ENCODE results near the gene IL12RB2. TPM values are rescaled to one million over a fixed set of nuclear protein-coding genes. Genes with fewer than 3 reads are reported as not detected.
A peak's percentile ranks its signal among the peaks of the same experiment; 100 is the strongest.

Gene IL12RB2
- total and polyA plus RNA-seq, 2 of the 13 experiments (the other 11 are each of a cell fraction or from before 2014, with no cell fraction given), result not detected

DNA sequence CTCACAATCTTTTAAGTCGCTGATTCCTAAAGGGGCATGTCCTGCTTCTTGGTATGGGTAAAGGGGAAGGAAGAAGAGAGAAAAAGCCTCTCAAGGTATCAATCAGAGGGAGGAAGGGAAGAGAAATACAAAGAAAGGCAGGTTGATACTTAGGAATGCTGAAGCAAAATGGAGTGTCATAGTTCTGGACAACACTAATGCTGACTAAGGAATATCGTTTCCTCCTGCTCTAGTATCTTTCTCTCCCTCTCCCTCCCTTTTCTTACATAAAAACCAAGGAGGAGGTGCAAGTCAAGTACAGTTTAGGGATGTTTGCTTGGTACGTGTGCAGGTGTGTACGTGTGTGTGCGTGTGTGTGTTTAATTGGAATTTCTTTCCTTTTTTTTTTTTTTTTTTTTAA, 44.9 kb upstream of the IL12RB2 start:
- CTCF ChIA-PET (ENCODE audit: low intra/inter-chr PET ratio, low total read pairs), result no interaction called here

DNA sequence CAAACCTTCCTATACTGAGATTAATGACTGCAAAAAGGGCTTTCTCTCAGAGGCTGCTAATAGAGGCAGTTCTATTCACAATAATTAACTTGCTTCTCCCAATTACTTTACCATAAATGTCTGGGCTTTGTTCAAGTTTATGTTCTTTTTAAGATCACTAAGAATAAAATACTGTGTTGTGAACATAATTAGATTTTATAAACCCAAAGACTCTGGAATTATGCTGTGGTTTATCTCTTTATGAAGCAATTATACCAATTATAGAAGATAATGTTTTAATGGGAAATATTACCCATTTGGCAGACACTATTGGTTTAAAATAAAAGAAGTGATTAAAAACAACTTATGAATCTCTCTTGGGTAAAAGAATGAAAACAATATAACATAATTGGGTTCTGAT, 43.5 kb upstream of the IL12RB2 start:
- no TSS peak for BruUV-seq (replicated peaks)
- TF ChIP-seq RAD21 (CRISPR knock-in tag; IDR thresholded peaks at IDR 0.05), result no peak
- TF ChIP-seq ZBTB25 (CRISPR knock-in tag; IDR thresholded peaks at IDR 0.05), result no peak
- no peak for TF ChIP-seq ZNF205 (CRISPR knock-in tag; IDR thresholded peaks at IDR 0.05)
- no peak for TF ChIP-seq CBX5 (CRISPR knock-in tag; IDR thresholded peaks at IDR 0.05; ENCODE audit: borderline replicate concordance)
- no peak for TF ChIP-seq ETV6 (CRISPR knock-in tag; conservative IDR thresholded peaks at IDR 0.05)
- no peak for TF ChIP-seq ZNF234 (CRISPR knock-in tag; conservative IDR thresholded peaks at IDR 0.05)
- TF ChIP-seq CSRNP2 (CRISPR knock-in tag; conservative IDR thresholded peaks at IDR 0.05; ENCODE audit: low read depth), result no peak
- no peak for TF ChIP-seq NFE2L2 (IDR thresholded peaks at IDR 0.05; ENCODE audit: low read length)
- no peak for TF ChIP-seq GLI4 (CRISPR knock-in tag; IDR thresholded peaks at IDR 0.05; ENCODE audit: borderline replicate concordance)
- TF ChIP-seq ARNT2 (CRISPR knock-in tag; IDR thresholded peaks at IDR 0.05; ENCODE audit: low read depth), result no peak
- TF ChIP-seq MAX (IDR thresholded peaks at IDR 0.05), result no peak
- no peak for TF ChIP-seq SMAD3 (CRISPR knock-in tag; IDR thresholded peaks at IDR 0.05)
- TF ChIP-seq ZNF230 (CRISPR knock-in tag; IDR thresholded peaks at IDR 0.05), result no peak
- no peak for TF ChIP-seq SNAPC2 (CRISPR knock-in tag; IDR thresholded peaks at IDR 0.05)
- no peak for TF ChIP-seq TGIF2 (CRISPR knock-in tag; IDR thresholded peaks at IDR 0.05)
- TF ChIP-seq, protein P1, sequence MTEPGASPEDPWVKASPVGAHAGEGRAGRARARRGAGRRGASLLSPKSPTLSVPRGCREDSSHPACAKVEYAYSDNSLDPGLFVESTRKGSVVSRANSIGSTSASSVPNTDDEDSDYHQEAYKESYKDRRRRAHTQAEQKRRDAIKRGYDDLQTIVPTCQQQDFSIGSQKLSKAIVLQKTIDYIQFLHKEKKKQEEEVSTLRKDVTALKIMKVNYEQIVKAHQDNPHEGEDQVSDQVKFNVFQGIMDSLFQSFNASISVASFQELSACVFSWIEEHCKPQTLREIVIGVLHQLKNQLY (CRISPR knock-in tag; IDR thresholded peaks at IDR 0.05), result no peak
- Histone ChIP-seq H4K20me1 (ENCODE audit: insufficient read depth, low read length) (no peaks in the 10 kb centered on the region), H3K4me2 (ENCODE audit: low read depth, low read length) (no peak overlapping the region), H3K4me3 (replicated peaks in 1 of 3; ENCODE audit: insufficient read depth in 1 of 3, low read depth in 2 of 3, low read length in 3 of 3) (no peak overlapping the region), H3K27me3 (ENCODE audit: control insufficient read depth in 1 of 2, insufficient read depth in 2 of 2, low read length in 2 of 2) (no peaks in the 10 kb centered on the region), H2AFZ (ENCODE audit: low read length) (no peak overlapping the region), H3K79me2 (ENCODE audit: insufficient read depth, low read length) (no peaks in the 10 kb centered on the region), H3K9ac (ENCODE audit: insufficient read depth, low read depth, low read length) (no peak overlapping the region), H3K27ac (ENCODE audit: extremely low read length, insufficient read depth, low read length) (no peak overlapping the region), H3K9me3 (ENCODE audit: low read length) (no peaks in the 10 kb centered on the region), H3K4me1 (ENCODE audit: insufficient read depth, low read length) (no peaks in the 10 kb centered on the region), H3K36me3 (replicated peaks in 1 of 2; ENCODE audit: control insufficient read depth in 1 of 2, insufficient read depth in 2 of 2, low read length in 2 of 2) (no peaks in the 10 kb centered on the region)
- in situ Hi-C loops (cut with HindIII; ENCODE audit: extremely low pct_ligation_motif_present, low pct_unique_long_range_greater_than_20kb), result no loop called here
- intact Hi-C loops (cut with micrococcal nuclease; ENCODE audit: unreplicated experiment), result no loop called here
- FAIRE-seq, result no peak
- ChIA-PET POLR2A (no interaction called here), CTCF (ENCODE audit: low intra/inter-chr PET ratio, low total read pairs) (no interaction called here)
- ATAC-seq, result no peak
- DNase-seq (ENCODE audit: low spot score), result no peak

More for the DNA sequence above, 44.9 kb upstream of the IL12RB2 start:
- FAIRE-seq, result no peak
- TF ChIP-seq MAFK (conservative IDR thresholded peaks at IDR 0.05 in 1 of 2, IDR thresholded peaks at IDR 0.05 in 1 of 2; ENCODE audit: low read length in 2 of 2) (peak; percentile 89 to 92), MAFF (IDR thresholded peaks at IDR 0.05; ENCODE audit: low read depth, low read length) (peak; percentile 90), ZNF644 (CRISPR knock-in tag; IDR thresholded peaks at IDR 0.05; ENCODE audit: low read depth) (no peak)
- no peak overlapping the region for H3K9ac ChIP-seq (ENCODE audit: insufficient read depth, low read depth, low read length)
- no peak for ATAC-seq
- 14% methylated on average over 5 of the region's 5 CpGs for WGBS (ENCODE audit: low lambda C conversion rate)
- H3K27ac ChIP-seq (ENCODE audit: extremely low read length, insufficient read depth, low read length), result no peak overlapping the region
- H3K9me3 ChIP-seq (ENCODE audit: low read length), result no peaks in the 10 kb centered on the region
- H3K4me2 ChIP-seq (ENCODE audit: low read depth, low read length), result no peak overlapping the region
- no peaks in the 10 kb centered on the region for H3K27me3 ChIP-seq (ENCODE audit: control insufficient read depth in 1 of 2, insufficient read depth in 2 of 2, low read length in 2 of 2)
- in situ Hi-C loops (cut with HindIII; ENCODE audit: extremely low pct_ligation_motif_present, low pct_unique_long_range_greater_than_20kb), result no loop called here
- H3K4me1 ChIP-seq (ENCODE audit: insufficient read depth, low read length), result no peaks in the 10 kb centered on the region
- no TSS peak for BruUV-seq (replicated peaks)
- H3K36me3 ChIP-seq (replicated peaks in 1 of 2; ENCODE audit: control insufficient read depth in 1 of 2, insufficient read depth in 2 of 2, low read length in 2 of 2), result no peaks in the 10 kb centered on the region
- no peak overlapping the region for H3K4me3 ChIP-seq (replicated peaks in 1 of 3; ENCODE audit: insufficient read depth in 1 of 3, low read depth in 2 of 3, low read length in 3 of 3)
- POLR2A ChIA-PET, result no interaction called here
- no peaks in the 10 kb centered on the region for H4K20me1 ChIP-seq (ENCODE audit: insufficient read depth, low read length)
- intact Hi-C loops (cut with micrococcal nuclease; ENCODE audit: unreplicated experiment), result no loop called here
- no peak overlapping the region for H2AFZ ChIP-seq (ENCODE audit: low read length)
- H3K79me2 ChIP-seq (ENCODE audit: insufficient read depth, low read length), result no peaks in the 10 kb centered on the region
- no peak for DNase-seq (ENCODE audit: low spot score)
